Measurements from ENCODE around the gene ZRANB2.

ZRANB2 gene

GRCh38 chr1:71027991-71028390 lies 52.8 kb downstream of the ZRANB2 start:
- DNase-seq (ENCODE audit: low spot score), result no peak

GRCh38 chr1:71026093-71026492 lies 54.7 kb downstream of the ZRANB2 start:
- no peak for DNase-seq (ENCODE audit: low spot score)

- DNase-seq (ENCODE audit: low spot score), result no peak
Observed at GRCh38 chr1:71023515-71023914, 57.3 kb downstream of the ZRANB2 start.

GRCh38 chr1:71019233-71019969 lies 61.4 kb downstream of the ZRANB2 start:
- DNase-seq (ENCODE audit: low spot score), result peak; percentile 43

- DNase-seq (ENCODE audit: low spot score), result no peak
Observed at GRCh38 chr1:71018791-71019190, 62.0 kb downstream of the ZRANB2 start.

- no peak for DNase-seq (ENCODE audit: low spot score)
Observed at GRCh38 chr1:71015745-71016144, 65.1 kb downstream of the ZRANB2 start.

- DNase-seq (ENCODE audit: low spot score), result no peak
Observed at GRCh38 chr1:71014178-71014579, 66.7 kb downstream of the ZRANB2 start.
